ENCODE data around the gene FURIN.

DNA sequence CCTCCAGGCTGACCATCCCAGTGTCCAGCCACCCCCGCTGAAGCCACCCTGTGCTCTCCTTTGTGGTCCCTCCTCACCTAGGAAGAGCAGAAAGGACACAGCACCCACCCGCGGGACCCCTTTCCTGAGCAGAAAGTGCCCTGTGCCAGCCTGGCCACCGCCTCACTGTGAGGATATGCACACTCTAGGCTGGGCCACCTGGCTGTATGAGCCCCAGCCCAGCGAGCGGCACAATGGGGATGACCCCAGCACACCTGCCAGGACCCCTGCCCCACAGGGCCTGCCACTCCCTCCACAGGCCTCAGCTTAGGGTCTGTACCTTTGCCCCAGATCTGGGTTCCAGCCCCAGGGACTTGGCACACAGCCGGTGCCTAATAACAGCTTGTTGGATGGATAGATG lies 47.9 kb upstream of the FURIN start:
- TF ChIP-seq, protein P1, sequence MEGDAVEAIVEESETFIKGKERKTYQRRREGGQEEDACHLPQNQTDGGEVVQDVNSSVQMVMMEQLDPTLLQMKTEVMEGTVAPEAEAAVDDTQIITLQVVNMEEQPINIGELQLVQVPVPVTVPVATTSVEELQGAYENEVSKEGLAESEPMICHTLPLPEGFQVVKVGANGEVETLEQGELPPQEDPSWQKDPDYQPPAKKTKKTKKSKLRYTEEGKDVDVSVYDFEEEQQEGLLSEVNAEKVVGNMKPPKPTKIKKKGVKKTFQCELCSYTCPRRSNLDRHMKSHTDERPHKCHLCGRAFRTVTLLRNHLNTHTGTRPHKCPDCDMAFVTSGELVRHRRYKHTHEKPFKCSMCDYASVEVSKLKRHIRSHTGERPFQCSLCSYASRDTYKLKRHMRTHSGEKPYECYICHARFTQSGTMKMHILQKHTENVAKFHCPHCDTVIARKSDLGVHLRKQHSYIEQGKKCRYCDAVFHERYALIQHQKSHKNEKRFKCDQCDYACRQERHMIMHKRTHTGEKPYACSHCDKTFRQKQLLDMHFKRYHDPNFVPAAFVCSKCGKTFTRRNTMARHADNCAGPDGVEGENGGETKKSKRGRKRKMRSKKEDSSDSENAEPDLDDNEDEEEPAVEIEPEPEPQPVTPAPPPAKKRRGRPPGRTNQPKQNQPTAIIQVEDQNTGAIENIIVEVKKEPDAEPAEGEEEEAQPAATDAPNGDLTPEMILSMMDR (IDR thresholded peaks at IDR 0.05), result no peak
- TF ChIP-seq POLR2A (IDR thresholded peaks at IDR 0.05) (no peak), POLR2AphosphoS5 (IDR thresholded peaks at IDR 0.05; ENCODE audit: insufficient read depth in 1 of 2, low read depth in 1 of 2) (no peak)

Data from vagina (tissue), 2 donors.